Liver (tissue), 9 donors: ENCODE results near the gene FUT9. TPM values are rescaled to one million over a fixed set of nuclear protein-coding genes. Genes with fewer than 3 reads are reported as not detected.

Experiments used
- DNase-seq: peaks from one replicate; pipeline ENCODE4 v3.0.0-alpha.2; 2017; ENCODE audit warnings: low spot score
- H3K27ac ChIP-seq, 2 donors: one replicate each; pipeline ENCODE4 v1.7.0; 2013; ENCODE audit warnings: inconsistent platforms in 2 of 2, low read length in 2 of 2, control low read depth in 1 of 2, low read depth in 1 of 2, mild to moderate bottlenecking in 1 of 2
- H3K27me3 ChIP-seq, 4 donors: one replicate each; pipeline versions ENCODE4 v1.6.1 to v1.7.0; 2013; ENCODE audit warnings: low read length in 3 of 4, inconsistent platforms in 1 of 4, mild to moderate bottlenecking in 1 of 4, moderate library complexity in 1 of 4; ENCODE audit not compliant: control insufficient read depth in 4 of 4, insufficient read depth in 4 of 4
- H3K36me3 ChIP-seq, 4 donors: one replicate each; pipeline versions ENCODE4 v1.6.1 to v1.7.0; 2013; ENCODE audit warnings: low read length in 3 of 4, mild to moderate bottlenecking in 3 of 4, low read depth in 1 of 4, moderate library complexity in 1 of 4; ENCODE audit not compliant: control insufficient read depth in 4 of 4, insufficient read depth in 3 of 4
- H3K4me1 ChIP-seq, 4 donors: one replicate each; pipeline versions ENCODE4 v1.6.1 to v1.7.0; 2013; ENCODE audit warnings: low read length in 3 of 4, mild to moderate bottlenecking in 3 of 4, moderate library complexity in 1 of 4; ENCODE audit not compliant: control insufficient read depth in 4 of 4, insufficient read depth in 4 of 4
- H3K4me3 ChIP-seq, 3 donors: one replicate each; pipeline versions ENCODE4 v1.6.1 to v1.7.0; 2013; ENCODE audit warnings: low read length in 3 of 3, control low read depth in 1 of 3, low read depth in 1 of 3, mild to moderate bottlenecking in 1 of 3
- H3K9ac ChIP-seq, 2 donors: one replicate each; pipeline ENCODE4 v1.7.0; 2013; ENCODE audit warnings: low read length in 2 of 2, mild to moderate bottlenecking in 2 of 2, moderate library complexity in 2 of 2, control low read depth in 1 of 2, low read depth in 1 of 2
- H3K9me3 ChIP-seq, 4 donors: one replicate each; pipeline versions ENCODE4 v1.6.1 to v1.7.0; 2013; ENCODE audit warnings: low read length in 3 of 4; ENCODE audit not compliant: control insufficient read depth in 4 of 4
- ATF3 ChIP-seq: IDR thresholded peaks from 2 replicates; pipeline ENCODE4 v1.6.1; 2016; ENCODE audit warnings: antibody characterized with exemption
- EGR1 ChIP-seq, 2 donors: IDR thresholded peaks; 2 replicates each; pipeline ENCODE4 v1.6.1; 2016 to 2018; ENCODE audit warnings: antibody characterized with exemption in 2 of 2, low read depth in 2 of 2
- FOXA1 ChIP-seq: IDR thresholded peaks from 2 replicates; pipeline ENCODE4 v1.6.1; 2016; ENCODE audit warnings: antibody characterized with exemption
- FOXA2 ChIP-seq: IDR thresholded peaks from 2 replicates; pipeline ENCODE4 v1.6.1; 2016; ENCODE audit warnings: antibody characterized with exemption
- GABPA ChIP-seq, 2 donors: IDR thresholded peaks in 1 of 2; conservative IDR thresholded peaks in 1 of 2; 2 replicates each; pipeline ENCODE4 v1.6.1; 2016; ENCODE audit warnings: antibody characterized with exemption in 2 of 2, mild to moderate bottlenecking in 1 of 2, moderate library complexity in 1 of 2
- HNF4A ChIP-seq, 2 donors: conservative IDR thresholded peaks; 2 replicates each; pipeline ENCODE4 v1.6.1; 2016; ENCODE audit warnings: antibody characterized with exemption in 2 of 2, mild to moderate bottlenecking in 2 of 2
- HNF4G ChIP-seq: IDR thresholded peaks from 2 replicates; pipeline ENCODE4 v1.6.1; 2016; ENCODE audit warnings: antibody characterized with exemption
- NR2F2 ChIP-seq: IDR thresholded peaks from 2 replicates; pipeline ENCODE4 v1.6.1; 2016; ENCODE audit warnings: antibody characterized with exemption
- RAD21 ChIP-seq, 2 donors: IDR thresholded peaks; 2 replicates each; pipeline ENCODE4 v1.6.1; 2016; ENCODE audit warnings: antibody characterized with exemption in 2 of 2, mild to moderate bottlenecking in 2 of 2
- RXRA ChIP-seq, 2 donors: IDR thresholded peaks; 2 replicates each; pipeline ENCODE4 v1.6.1; 2017 to 2018; ENCODE audit warnings: antibody characterized with exemption in 2 of 2, mild to moderate bottlenecking in 1 of 2
- SP1 ChIP-seq: IDR thresholded peaks from 2 replicates; pipeline ENCODE4 v1.6.1; 2018; ENCODE audit warnings: antibody characterized with exemption, mild to moderate bottlenecking
- TAF1 ChIP-seq: conservative IDR thresholded peaks from 2 replicates; pipeline ENCODE4 v1.6.1; 2016; ENCODE audit warnings: antibody characterized with exemption, mild to moderate bottlenecking
- YY1 ChIP-seq: IDR thresholded peaks from 2 replicates; pipeline ENCODE4 v1.6.1; 2016; ENCODE audit warnings: antibody characterized with exemption, mild to moderate bottlenecking
- WGBS: extraction: QIAGEN DNeasy Blood & Tissue Kit; methylation state at CpG from one replicate; pipeline ENCODE4 v1.1.7; 2013; 5-methylcytosine and 5-hydroxymethylcytosine counted together
- polyA plus RNA-seq, 2 donors: library from polyadenylated mRNA; stranded (reverse) in 1 of 2; unstranded in 1 of 2; fragments of 200-250 nt in 1 of 2; fragments of >200 nt in 1 of 2; fragmentation: Nextera tagmentation in 1 of 2; extraction: Ambion mirVana in 1 of 2; gene quantifications; one replicate each; pipeline versions ENCODE4 v1.2.1 to v1.2.3, GENCODE V29; 2013 to 2015
- total RNA-seq, 2 donors: library from RNA; depleted of rRNA; stranded (reverse); fragments of >200 nt; gene quantifications; one replicate each; pipeline ENCODE4 v1.2.3, GENCODE V29; 2014
- TF ChIP-seq, protein P1 (sequence below): IDR thresholded peaks from 2 replicates; pipeline ENCODE4 v1.6.1; 2016; ENCODE audit warnings: antibody characterized with exemption
- TF ChIP-seq, protein P2 (sequence below): fragments of 150-350 bp; IDR thresholded peaks from 2 replicates; pipeline ENCODE4 v1.5.1; 2017; ENCODE audit warnings: improper control_type of control experiment, low read depth, low read length; ENCODE audit not compliant: missing input control
- donor health status: healthy.
- donor health status: healthy.
- donor health status: healthy.
- donor health status: healthy.
- donor health status: healthy.

The FUT9 gene
- total and polyA plus RNA-seq, 4 donors = not detected

GRCh38 chr6:96002576-96002910 is 13.2 kb upstream of the FUT9 start (continued):
- TF ChIP-seq, protein P1, sequence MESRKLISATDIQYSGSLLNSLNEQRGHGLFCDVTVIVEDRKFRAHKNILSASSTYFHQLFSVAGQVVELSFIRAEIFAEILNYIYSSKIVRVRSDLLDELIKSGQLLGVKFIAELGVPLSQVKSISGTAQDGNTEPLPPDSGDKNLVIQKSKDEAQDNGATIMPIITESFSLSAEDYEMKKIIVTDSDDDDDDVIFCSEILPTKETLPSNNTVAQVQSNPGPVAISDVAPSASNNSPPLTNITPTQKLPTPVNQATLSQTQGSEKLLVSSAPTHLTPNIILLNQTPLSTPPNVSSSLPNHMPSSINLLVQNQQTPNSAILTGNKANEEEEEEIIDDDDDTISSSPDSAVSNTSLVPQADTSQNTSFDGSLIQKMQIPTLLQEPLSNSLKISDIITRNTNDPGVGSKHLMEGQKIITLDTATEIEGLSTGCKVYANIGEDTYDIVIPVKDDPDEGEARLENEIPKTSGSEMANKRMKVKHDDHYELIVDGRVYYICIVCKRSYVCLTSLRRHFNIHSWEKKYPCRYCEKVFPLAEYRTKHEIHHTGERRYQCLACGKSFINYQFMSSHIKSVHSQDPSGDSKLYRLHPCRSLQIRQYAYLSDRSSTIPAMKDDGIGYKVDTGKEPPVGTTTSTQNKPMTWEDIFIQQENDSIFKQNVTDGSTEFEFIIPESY = no peak
- TF ChIP-seq SP1 (no peak), FOXA1 (no peak), YY1 (no peak)

- TF ChIP-seq FOXA2 = no peak
- TF ChIP-seq TAF1 = no peak
- no peak for TF ChIP-seq FOXA1
- no peak for TF ChIP-seq SP1
- no peak for TF ChIP-seq NR2F2
- TF ChIP-seq ATF3 = no peak
- TF ChIP-seq, protein P2, sequence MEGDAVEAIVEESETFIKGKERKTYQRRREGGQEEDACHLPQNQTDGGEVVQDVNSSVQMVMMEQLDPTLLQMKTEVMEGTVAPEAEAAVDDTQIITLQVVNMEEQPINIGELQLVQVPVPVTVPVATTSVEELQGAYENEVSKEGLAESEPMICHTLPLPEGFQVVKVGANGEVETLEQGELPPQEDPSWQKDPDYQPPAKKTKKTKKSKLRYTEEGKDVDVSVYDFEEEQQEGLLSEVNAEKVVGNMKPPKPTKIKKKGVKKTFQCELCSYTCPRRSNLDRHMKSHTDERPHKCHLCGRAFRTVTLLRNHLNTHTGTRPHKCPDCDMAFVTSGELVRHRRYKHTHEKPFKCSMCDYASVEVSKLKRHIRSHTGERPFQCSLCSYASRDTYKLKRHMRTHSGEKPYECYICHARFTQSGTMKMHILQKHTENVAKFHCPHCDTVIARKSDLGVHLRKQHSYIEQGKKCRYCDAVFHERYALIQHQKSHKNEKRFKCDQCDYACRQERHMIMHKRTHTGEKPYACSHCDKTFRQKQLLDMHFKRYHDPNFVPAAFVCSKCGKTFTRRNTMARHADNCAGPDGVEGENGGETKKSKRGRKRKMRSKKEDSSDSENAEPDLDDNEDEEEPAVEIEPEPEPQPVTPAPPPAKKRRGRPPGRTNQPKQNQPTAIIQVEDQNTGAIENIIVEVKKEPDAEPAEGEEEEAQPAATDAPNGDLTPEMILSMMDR = no peak
- H3K4me3 ChIP-seq = no peak overlapping the region
- H3K27me3 ChIP-seq = no peaks in the 10 kb centered on the region
- H3K9ac ChIP-seq = no peak overlapping the region
- no peaks in the 10 kb centered on the region for H3K36me3 ChIP-seq
- H3K9me3 ChIP-seq = no peaks in the 10 kb centered on the region
- 77% methylated on average over 5 of the region's 5 CpGs for WGBS
- H3K4me1 ChIP-seq = no peaks in the 10 kb centered on the region
- H3K27ac ChIP-seq = no peak overlapping the region
- no peak for DNase-seq
These were observed 12.9 kb upstream of the FUT9 start for GRCh38 chr6:96002912-96003311.

- Histone ChIP-seq H3K27ac (no peak overlapping the region), H3K27me3 (no peaks in the 10 kb centered on the region), H3K9me3 (no peaks in the 10 kb centered on the region), H3K9ac (no peak overlapping the region), H3K36me3 (no peaks in the 10 kb centered on the region), H3K4me1 (no peaks in the 10 kb centered on the region), H3K4me3 (no peak overlapping the region)
- 26% methylated on average over 2 of the region's 2 CpGs for WGBS
- DNase-seq = no peak
- no peak for TF ChIP-seq RXRA (IDR thresholded peaks at IDR 0.05)
- no peak for TF ChIP-seq NR2F2
- no peak for TF ChIP-seq RAD21 (IDR thresholded peaks at IDR 0.05)
- TF ChIP-seq FOXA2 = no peak
- TF ChIP-seq, protein P1 = no peak
- TF ChIP-seq EGR1 (IDR thresholded peaks at IDR 0.05; ENCODE audit: low read depth in 2 of 2) = no peak
- TF ChIP-seq HNF4A (conservative IDR thresholded peaks at IDR 0.05) = no peak
- TF ChIP-seq GABPA (IDR thresholded peaks at IDR 0.05 in 1 of 2, conservative IDR thresholded peaks at IDR 0.05 in 1 of 2) = no peak
- TF ChIP-seq HNF4G = no peak
- TF ChIP-seq, protein P2 = no peak
- no peak for TF ChIP-seq ATF3
- TF ChIP-seq FOXA1 = no peak
- no peak for TF ChIP-seq TAF1
These were observed 8.1 kb upstream of the FUT9 start for GRCh38 chr6:96007663-96008062.
